Fibroblast of peridontal ligament (primary cell): ENCODE results near the gene BTN3A1.

ENCODE experiments used
- DNase-seq: peaks from one replicate; pipeline ENCODE4 v3.0.0-alpha.2; 2010; ENCODE audit errors: extremely low read depth

The BTN3A1 gene

GRCh38 chr6:26379292-26379691 is 22.8 kb upstream of the BTN3A1 start:
- DNase-seq, result no peak

- no peak for DNase-seq
These were observed 22.3 kb upstream of the BTN3A1 start for GRCh38 chr6:26379740-26380139.

GRCh38 chr6:26380256-26380655 is 21.8 kb upstream of the BTN3A1 start:
- no peak for DNase-seq

DNA sequence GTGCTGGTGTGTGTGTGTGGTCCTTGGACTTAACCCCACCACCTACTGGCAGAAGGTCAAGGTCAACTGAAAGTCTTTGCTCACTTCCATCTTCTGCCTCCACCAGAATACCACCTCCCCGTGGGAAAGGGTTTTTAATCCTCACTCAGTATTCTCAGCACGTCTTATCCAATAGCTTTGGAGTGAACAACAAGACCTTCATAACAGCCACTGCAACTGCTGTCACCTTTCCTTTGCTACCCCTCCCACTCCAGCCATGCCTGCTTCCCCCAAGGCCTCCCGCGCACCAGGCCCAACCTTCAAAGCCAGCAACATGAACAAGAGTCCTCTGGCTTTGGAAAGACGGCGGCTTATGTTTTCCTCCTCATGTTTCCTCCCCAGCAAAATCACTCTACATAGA is 20.0 kb upstream of the BTN3A1 start:
- no peak for DNase-seq

GRCh38 chr6:26383624-26384417 is 18.3 kb upstream of the BTN3A1 start:
- DNase-seq, result peak; percentile 68

DNA sequence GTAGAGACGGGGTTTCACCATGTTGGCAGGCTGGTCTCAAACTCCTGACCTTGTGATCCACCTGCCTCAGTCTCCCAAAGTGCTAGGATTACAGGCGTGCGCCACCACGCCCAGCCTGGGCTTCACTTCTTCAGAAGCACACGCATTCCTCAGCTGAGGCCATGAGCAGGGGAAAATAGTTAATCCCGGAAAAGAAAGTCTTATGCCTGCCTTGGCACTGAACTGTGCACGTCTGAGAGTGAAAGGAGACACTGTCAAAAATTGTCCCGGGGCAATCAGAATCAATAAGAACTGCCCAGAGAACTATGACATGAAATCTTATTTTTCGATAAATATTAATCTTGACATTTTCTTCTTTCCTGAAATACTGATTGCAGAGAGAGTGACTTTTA is 16.3 kb upstream of the BTN3A1 start:
- DNase-seq, result no peak

GRCh38 chr6:26387565-26387964 is 14.5 kb upstream of the BTN3A1 start:
- DNase-seq, result no peak

DNA sequence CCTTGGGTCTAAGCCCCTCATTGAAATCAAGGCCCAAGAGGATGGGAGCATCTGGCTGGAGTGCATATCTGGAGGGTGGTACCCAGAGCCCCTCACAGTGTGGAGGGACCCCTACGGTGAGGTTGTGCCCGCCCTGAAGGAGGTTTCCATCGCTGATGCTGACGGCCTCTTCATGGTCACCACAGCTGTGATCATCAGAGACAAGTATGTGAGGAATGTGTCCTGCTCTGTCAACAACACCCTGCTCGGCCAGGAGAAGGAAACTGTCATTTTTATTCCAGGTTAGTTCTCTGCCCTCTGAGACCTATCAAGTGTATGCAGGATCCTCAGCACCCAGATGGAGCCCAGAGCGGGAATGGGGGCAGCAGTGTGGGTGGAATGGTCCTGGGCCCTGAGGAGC is 14.1 kb upstream of the BTN3A1 start:
- DNase-seq, result no peak

DNA sequence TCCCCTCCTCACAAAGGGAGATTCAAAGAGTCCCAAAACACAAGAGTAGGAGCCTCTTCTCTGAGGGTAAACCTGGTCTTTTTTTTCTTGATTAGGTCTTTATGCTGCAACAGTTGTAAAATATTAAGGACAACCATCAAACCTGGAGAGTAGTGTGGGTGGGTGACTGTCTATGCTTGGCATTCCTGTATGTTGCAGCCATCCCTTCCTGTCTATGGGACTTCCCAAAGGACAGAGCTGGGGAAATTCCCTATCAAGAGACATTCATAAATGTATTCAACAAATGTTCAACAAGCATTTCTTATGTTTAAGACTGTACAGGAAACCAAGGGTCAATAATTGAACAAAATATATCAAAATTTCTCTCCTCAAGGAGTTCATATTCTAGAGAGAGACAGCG is 13.6 kb upstream of the BTN3A1 start:
- no peak for DNase-seq

DNA sequence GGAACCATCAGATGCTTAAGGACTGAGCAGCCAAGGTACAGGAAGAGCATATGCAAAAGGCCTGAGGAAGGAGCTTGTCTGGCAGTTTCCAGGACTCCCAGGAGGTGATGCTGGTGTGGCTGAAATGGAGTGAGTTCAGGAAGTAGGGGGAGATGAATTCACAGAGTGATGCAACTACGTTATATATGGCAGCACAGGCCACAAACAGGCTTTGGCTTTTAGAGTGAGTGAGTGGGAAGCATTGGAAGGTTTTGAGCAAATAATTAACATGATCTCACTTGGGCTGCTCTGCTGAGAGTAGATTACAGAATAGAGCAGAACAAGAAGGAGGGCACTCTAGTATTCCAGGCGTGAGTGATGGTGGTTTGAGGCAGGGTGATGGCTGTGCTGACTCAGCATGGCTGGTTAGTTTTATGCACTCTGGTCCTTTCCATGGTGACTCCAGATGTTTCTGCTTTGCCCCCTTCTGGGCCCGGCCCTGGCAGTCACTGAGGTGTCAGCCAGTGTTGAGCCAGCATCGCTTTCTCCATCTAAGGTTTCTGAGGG is 12.7 kb upstream of the BTN3A1 start:
- no peak for DNase-seq

DNA sequence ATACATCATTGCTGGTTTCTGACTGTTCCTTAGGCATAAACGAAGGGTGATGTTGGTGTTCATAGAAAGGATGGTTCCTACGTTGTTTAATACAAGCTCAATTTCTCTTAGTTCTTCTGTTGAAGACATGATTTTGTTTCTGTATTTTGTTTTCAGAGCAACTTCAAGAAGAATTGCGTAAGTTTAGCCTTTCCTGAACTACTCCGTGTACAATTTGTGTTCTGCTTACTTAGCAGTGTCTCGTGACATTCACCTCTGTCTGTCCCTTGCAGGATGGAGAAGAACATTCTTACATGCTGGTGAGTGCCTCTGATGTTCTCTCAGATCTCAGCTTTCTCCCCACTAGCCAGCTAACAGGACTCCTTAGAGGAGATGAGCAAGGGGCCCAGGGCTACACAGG is 11.5 kb upstream of the BTN3A1 start:
- no peak for DNase-seq

- peak; percentile 45 for DNase-seq
These were observed 9.0 kb upstream of the BTN3A1 start for GRCh38 chr6:26392932-26393636.

DNA sequence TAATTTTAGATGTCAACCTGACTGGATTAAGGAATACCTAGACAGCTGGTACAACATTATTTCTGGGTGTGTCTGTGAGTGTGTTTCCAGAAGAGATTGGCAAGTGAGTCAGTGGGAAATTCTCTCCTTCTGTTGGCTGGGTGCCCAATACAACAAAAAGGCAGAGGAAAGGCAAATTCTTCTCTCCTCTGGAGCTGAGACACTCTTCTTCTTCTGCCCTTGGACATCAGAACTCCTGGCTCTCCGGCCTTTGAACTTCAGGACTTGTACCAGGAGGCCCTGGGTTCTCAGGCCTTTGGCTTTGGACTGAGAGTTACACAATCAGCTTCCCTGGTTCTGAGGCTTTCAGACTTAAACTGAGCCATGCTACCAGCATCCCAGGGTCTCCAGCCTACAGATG is 7.8 kb upstream of the BTN3A1 start:
- DNase-seq, result peak; percentile 70

GRCh38 chr6:26398555-26398954 is 3.5 kb upstream of the BTN3A1 start:
- no peak for DNase-seq

DNA sequence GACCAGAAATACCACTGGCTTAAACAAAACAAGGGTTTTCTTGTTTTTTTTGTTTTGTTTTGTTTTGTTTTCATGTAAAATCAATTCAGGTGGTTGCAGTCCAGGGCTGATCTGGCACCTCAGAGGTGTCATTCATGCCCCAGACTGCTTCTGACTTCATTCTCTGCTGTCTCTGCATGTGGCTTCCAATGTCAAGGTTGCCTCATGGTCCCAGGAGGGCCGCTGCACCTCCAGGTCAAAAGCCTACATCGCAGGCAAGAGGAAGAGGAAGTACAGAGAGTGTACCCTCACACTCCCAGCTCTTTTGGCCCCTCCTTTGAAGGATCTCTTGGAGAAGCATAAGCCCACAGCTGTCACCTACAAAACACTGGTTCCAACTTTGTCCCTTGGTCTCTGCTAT is 1.4 kb upstream of the BTN3A1 start:
- no peak for DNase-seq

DNA sequence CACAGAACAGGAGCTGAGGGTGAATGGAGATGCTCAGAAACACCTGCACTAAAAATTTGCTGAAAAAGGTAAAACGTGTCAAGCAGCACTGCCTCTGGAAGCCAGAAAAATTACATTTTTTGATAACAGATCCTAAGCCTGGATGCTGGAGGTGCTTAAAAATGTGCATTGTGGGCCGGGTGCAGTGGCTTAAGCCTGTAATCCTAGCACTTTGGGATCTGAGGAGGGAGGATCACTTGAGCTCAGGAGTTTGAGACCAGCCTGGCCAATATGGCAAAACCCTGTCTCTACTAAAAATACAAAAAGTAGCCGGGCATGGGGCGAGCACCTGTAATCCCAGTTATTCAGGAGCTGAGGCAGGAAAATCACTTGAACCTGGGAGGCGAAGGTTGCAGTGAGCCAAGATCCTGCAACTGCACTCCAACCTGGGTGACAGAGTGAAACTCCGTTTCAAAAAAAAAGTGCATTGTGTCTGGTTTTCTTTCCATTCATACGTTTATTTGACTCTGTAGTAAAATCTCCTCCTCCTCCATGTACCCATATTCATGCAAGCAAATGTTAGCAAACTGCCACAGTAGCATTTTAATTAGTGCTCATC is 587 bp upstream of the BTN3A1 start:
- no peak for DNase-seq

- no peak for DNase-seq
These were observed 1.8 kb downstream of the BTN3A1 start for GRCh38 chr6:26403893-26404292.

GRCh38 chr6:26404546-26404945 is 2.5 kb downstream of the BTN3A1 start:
- DNase-seq, result no peak

DNA sequence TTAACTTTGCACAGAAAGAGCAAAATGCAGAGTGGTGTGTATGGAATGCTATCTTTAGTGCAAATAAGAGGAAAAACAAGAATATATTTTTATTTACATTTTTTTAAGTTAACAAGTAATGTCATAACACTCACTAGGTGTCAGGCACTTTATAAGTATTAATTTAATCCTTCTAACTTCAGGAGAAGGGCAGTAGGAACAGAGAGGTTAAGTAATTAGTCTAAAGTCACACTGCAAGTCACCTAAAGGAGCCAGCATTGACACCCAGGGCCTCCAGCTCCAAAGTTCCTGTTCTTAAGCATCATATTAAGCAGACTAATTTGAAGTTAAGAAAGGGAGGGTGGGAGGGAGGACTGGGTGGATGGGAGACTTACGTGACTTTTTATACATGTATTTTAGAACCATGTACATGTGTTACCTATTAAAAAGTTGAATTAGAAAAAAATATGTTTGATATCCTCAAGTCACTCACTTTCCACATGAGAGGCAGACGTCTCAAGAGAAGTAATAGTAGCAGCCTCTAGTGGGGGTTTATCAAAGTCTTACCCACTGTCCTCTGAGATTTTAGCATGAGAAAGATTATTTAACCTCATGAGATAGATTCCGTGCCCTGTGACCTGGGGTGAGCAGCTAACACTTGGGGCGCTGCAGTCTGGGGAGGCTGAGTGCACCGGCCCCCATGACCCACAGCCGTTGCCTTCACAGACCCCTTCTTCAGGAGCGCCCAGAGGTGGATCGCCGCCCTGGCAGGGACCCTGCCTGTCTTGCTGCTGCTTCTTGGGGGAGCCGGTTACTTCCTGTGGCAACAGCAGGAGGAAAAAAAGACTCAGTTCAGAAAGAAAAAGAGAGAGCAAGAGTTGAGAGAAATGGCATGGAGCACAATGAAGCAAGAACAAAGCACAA is 7.0 kb downstream of the BTN3A1 start:
- no peak for DNase-seq

DNA sequence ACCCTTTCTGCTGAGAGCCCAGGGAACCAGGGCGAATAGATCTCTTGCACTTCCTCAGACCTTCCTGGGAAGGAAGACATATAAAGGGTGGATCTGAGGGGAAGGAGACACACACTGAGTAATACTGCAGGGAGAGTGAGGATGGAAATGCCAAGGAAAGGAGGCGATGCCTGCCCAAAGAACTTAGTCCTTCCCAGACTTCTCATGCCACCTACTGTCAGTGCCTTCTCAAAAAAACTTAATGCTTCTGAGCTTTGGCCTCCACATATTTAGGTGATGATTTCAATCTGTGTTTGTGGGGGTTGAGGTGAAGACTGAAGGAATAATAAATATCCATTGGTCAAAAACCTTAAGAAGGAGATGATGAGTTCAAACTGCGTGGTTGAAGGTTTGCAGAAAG is 9.7 kb downstream of the BTN3A1 start:
- peak; percentile 26 for DNase-seq

- DNase-seq, result no peak
These were observed 10.2 kb downstream of the BTN3A1 start for GRCh38 chr6:26412228-26412627.

DNA sequence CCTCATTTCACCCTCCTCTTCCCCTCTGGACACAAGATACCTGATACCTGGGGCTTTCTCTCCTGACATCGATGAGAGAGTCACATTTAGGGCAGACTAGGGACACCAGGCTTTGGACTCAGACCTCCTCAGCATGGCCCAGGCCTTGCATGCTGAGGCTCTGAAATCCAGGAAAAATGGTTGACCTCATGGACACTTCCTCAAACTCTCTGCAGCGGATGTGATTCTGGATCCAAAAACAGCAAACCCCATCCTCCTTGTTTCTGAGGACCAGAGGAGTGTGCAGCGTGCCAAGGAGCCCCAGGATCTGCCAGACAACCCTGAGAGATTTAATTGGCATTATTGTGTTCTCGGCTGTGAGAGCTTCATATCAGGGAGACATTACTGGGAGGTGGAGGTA is 10.9 kb downstream of the BTN3A1 start:
- DNase-seq, result no peak
